ENCODE measurements around the gene GJA4. TPM values are rescaled to one million over a fixed set of nuclear protein-coding genes. Genes with fewer than 3 reads are reported as not detected.

Gene GJA4
- total and polyA plus RNA-seq, 2 donors (not counting 3 experiments of a cell fraction or from before 2014, with no cell fraction given) = 22.1 to 175 TPM

DNA sequence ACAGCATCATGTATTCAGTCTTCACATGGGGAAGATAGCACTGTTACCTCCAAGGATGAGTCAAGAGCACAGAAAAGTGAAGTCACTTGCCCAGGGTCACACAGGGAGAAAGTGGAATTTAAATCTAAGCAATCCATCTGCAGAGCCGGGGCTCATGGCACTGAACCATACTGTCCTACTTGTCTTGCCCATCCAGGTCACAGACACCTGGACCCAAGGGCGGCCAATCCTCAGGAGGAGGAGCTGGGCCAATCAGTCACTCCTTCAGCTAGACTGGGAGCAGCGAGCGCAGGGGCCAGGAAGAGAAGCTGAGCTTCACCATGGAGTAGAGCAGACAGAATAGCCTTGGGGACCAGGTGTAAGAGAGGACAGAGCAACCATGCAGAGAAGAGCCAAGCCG, 47.1 kb upstream of the GJA4 start:
- Histone ChIP-seq H3K27ac (ENCODE audit: insufficient read depth, low read depth, low read length) (no peak overlapping the region), H3K27me3 (ENCODE audit: control insufficient read depth in 2 of 2, insufficient read depth in 2 of 2, low read length in 2 of 2) (peaks cover 2 to 3% of the 10 kb centered on the region in 2 experiments), H3K9ac (replicated peaks; ENCODE audit: extremely low read depth, insufficient read depth, low read length) (no peak overlapping the region), H3K9me3 (replicated peaks; ENCODE audit: control insufficient read depth, insufficient read depth, low read length) (no peaks in the 10 kb centered on the region), H3K9me1 (replicated peaks; ENCODE audit: control insufficient read depth, extremely low read depth, insufficient read depth, low read length) (no peaks in the 10 kb centered on the region), H3K4me2 (ENCODE audit: insufficient read depth, low read length) (no peak overlapping the region), H3K36me3 (ENCODE audit: control insufficient read depth in 2 of 2, extremely low read depth in 1 of 2, insufficient read depth in 2 of 2, low read length in 2 of 2) (no peaks in the 10 kb centered on the region), H3K79me2 (ENCODE audit: control insufficient read depth, insufficient read depth, low read length) (no peaks in the 10 kb centered on the region), H3K4me1 (ENCODE audit: control insufficient read depth, extremely low read depth, insufficient read depth, low read length) (no peaks in the 10 kb centered on the region), H2AFZ (ENCODE audit: low read depth, low read length) (no peak overlapping the region), H3K4me3 (replicated peaks in 1 of 3; ENCODE audit: insufficient read depth in 1 of 3, low read depth in 1 of 3, low read length in 3 of 3) (no peak overlapping the region), H4K20me1 (replicated peaks; ENCODE audit: control insufficient read depth, extremely low read depth, insufficient read depth, low read length) (no peaks in the 10 kb centered on the region)
- dilution Hi-C loops (cut with MboI; ENCODE audit: extremely low pct_ligation_motif_present, low sequenced_read_pairs) = no loop called here
- intact Hi-C loops (cut with micrococcal nuclease) = no loop called here
- ChIA-PET CTCF (no interaction called here), POLR2A (no interaction called here)
- no peak for TF ChIP-seq MYC (IDR thresholded peaks at IDR 0.05; ENCODE audit: low read depth, low read length)
- TF ChIP-seq MAX (IDR thresholded peaks at IDR 0.05; ENCODE audit: insufficient read depth, insufficient read length) = no peak
- TF ChIP-seq, protein P1, sequence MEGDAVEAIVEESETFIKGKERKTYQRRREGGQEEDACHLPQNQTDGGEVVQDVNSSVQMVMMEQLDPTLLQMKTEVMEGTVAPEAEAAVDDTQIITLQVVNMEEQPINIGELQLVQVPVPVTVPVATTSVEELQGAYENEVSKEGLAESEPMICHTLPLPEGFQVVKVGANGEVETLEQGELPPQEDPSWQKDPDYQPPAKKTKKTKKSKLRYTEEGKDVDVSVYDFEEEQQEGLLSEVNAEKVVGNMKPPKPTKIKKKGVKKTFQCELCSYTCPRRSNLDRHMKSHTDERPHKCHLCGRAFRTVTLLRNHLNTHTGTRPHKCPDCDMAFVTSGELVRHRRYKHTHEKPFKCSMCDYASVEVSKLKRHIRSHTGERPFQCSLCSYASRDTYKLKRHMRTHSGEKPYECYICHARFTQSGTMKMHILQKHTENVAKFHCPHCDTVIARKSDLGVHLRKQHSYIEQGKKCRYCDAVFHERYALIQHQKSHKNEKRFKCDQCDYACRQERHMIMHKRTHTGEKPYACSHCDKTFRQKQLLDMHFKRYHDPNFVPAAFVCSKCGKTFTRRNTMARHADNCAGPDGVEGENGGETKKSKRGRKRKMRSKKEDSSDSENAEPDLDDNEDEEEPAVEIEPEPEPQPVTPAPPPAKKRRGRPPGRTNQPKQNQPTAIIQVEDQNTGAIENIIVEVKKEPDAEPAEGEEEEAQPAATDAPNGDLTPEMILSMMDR (IDR thresholded peaks at IDR 0.05; ENCODE audit: extremely low read depth in 1 of 2, insufficient read depth in 1 of 2, low read depth in 1 of 2, low read length in 2 of 2) = no peak
- TF ChIP-seq JUN (IDR thresholded peaks at IDR 0.05; ENCODE audit: borderline replicate concordance, insufficient read depth, insufficient read length, low read depth) = no peak
- no peak for TF ChIP-seq POLR2AphosphoS5 (IDR thresholded peaks at IDR 0.05; ENCODE audit: insufficient read depth, low read depth, low read length)
- no peak for TF ChIP-seq FOS (IDR thresholded peaks at IDR 0.05; ENCODE audit: borderline replicate concordance, insufficient read depth, low read length)
- no peak for TF ChIP-seq POLR2A (IDR thresholded peaks at IDR 0.05; ENCODE audit: low read depth, low read length)
- TF ChIP-seq GATA2 (IDR thresholded peaks at IDR 0.05; ENCODE audit: insufficient read depth, insufficient read length, low read depth, low read length) = no peak
- TF ChIP-seq EZH2 (IDR thresholded peaks at IDR 0.05; ENCODE audit: borderline replicate concordance, low read depth, low read length, severe bottlenecking) = no peak
- no peak for FAIRE-seq
- no TSS peak for BruUV-seq (replicated peaks)
- no peak for DNase-seq (ENCODE audit: low read depth, low spot score)
